NCI-H1105 treated with DMSO at 0.1 percent for 48 hours (cell line): ENCODE results near the gene ZRANB2.
A peak's percentile ranks its signal among the peaks of the same experiment; 100 is the strongest.

Experiments
- DNase-seq: peaks from one replicate; lab custom pipeline; 2025; lab: John Stamatoyannopoulos, UW

Gene ZRANB2

DNA sequence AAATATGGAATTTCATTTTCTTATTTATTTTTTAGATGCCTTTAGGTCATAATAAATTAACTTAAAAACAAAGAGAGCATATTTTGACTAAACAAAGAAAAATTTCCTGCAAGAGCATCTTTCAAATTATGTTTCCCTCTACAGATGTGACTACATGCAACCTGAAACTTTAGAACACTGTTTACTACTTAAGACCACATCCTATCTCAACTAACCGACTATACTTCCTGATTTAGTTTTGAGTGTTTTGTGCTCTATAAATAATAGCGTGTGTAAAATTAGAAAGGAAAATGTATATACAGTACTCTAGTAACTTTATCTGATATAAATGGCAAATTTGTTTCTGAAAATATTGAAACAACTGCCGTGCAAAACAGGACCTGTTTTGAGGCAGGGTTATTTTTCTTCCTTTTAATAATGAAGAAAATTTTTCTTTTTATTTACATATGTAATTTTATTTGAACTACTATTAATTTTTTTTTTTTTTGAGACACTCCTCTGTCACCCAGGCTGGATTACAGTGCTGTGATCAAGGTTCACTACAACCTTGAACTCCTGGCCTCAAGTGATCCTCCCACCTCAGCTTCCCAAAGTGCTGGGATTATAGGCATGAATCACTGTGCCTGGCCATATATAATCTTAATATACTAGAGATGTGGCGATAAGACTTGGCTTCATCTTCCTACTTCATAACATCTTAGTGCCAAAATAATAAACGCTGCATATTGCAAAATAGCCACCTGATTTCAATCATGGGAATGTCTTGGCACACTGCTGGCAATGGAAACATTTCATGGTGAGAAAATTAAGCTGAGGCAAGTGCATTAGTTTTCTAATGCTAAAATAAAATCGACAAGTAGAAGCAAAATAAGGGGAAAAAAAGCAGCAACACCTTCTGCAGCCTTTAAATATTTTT lies 12.3 kb downstream of the ZRANB2 start:
- DNase-seq = no peak

DNA sequence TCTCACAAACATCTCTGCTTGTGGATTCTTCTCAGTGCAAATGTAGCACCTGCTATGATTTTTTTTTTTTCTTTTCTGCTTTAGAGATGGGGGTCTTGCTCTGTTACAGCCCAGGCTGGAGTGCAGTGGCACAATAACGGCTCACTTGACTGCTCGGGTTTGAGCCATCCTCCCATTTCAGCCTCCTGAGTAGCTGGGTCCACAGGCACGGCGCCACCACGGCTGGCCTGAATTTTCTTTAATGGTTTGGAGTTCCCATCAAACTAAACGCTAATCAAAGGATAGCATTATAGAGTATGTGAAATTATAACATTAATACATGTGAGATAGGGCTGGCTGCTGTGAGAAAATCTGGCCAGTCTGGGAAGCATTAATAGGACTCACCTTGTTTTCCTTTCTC lies 26.0 kb downstream of the ZRANB2 start:
- DNase-seq = peak; percentile 3

DNA sequence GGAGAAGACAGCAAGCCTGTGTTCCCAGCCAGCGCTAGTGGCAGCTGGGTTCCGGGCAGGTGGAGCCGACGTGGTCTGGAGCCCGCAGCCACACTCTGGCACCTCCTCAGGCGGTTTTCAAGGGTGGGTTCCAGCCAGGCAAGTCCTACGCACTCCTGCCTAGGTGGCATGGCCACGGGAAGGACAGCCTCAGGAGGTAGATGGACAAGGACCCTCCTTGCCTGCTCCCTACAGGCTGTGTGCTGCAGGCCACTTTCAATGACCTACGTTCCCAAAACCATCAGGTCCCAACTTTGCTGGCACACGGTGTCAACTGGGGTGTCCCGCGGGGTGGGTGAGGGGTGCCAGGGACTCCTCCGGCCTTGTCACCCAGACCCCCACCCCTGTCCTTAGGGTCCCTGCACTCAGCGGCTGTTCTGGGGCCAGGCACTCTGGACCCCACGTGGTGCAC lies 26.5 kb downstream of the ZRANB2 start:
- no peak for DNase-seq

DNA sequence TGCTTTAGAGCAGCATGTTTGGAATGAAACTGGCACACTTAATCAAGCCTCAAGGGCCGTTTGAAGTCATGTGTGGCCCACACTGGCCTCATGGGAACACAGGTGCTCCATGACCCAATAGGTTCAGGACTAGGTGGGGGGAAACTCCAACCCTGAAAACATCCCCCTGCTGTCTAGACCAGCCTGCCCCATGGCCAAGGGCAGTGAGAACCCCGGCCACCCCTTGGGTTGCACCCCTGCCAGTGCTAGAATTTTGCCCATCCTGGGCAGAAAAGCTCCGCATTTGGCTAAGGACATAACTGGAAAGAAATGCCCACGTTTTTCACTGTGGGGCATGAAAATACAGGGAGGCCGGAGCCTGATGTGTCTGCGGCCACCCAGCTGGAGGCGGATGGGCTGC lies 27.1 kb downstream of the ZRANB2 start:
- no peak for DNase-seq

DNA sequence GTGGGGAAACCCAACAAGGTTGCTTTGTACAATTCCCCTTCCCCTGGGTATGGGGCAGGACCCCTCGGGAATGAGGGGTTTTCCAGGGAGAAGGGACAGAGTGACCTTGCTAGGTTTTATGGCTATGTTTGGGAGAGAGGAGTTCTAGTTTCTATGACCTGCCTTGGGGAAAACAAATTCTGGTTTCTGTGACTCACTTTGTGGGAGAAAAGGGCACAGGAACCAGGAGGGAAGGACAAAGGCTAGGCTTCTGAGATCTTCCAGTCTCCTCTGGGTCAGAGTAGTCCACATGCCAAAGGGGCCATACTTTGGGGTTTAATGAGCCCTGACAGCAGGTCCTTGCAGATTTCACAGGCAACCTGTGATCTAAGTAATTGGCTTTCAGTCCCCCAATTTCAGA lies 27.7 kb downstream of the ZRANB2 start:
- no peak for DNase-seq

DNA sequence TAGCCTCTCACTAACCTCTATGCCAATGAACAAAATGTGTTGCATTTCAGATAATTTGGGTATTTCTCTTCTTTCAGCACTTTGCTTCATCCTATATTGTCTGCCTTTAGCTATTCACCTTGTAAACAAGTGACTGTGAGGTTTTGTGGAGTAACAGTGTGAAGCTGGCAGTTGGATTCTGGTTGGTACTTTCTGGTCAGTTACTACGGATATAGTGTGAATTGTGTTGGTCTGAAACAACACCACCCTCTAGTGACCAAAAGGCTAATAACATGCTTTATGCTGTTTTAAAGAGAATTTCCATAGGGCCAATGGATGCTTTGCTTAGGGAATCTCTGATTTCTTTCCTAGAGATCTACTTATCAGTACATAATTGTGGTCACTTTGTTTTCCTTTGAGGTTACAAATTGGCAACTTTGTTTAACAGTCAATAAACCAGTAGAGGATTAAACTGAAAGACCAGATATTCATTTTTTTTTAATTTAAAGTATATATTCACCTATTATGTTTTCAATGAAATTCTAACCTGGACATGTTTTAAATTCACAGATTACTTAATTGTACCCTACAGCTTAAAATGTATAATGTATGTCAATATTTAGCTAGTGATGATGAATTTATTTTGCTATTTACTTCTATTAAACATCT lies 30.8 kb downstream of the ZRANB2 start:
- peak; percentile 72 for DNase-seq

DNA sequence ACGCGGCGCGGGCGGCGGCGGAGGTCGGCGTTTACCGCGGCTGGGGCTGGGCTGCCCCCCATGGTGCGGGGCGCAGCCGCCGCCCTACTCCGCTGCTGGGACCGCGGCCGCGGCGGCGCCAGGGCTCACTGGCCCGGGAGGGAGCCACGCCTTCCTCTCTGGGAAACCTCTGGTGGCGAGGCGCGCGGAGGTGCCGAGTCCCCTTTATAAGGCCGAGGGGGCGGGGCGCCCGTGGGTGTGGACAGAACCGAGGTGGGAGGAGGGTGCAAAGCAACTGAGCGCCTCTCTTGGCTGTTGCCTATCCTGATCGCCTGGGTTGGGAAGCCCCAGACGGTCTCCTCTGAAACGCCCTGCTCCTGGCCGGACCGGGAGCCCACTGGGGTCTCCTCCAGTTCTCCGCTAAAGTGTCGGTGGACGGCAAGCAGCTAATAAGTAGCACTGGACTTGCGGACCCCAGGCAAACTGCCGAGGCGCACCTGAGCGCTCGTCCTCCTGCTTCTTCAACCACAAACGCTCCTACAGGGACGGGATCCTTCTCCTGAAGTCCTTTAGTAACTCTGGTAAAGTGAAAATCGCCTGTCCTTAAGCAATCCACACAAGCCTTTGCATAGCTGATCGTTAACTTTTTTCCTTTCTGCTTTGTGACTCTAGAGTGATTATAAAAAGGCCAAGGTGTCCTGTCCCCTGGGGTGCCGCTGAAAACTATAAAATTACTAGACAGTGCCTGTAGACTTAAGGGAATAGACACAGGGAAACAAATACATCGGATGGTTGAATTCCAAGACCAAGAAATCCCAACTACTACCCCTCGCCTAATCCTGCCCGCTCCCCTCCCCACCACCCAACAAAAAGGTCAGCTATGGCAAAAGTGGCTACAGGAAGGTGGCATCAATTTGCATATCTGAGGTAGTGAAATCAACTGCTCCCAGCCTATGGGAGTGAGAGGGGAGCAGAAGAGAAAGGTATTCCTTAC lies 32.9 kb downstream of the ZRANB2 start, which contains the start of gene PTGER3:
TSS of gene PTGER3 (minus strand) at position 182 of the 973 bp plus-strand sequence. CDS start 239 bp downstream, outside the sequence.
- DNase-seq = peak; percentile 51

DNA sequence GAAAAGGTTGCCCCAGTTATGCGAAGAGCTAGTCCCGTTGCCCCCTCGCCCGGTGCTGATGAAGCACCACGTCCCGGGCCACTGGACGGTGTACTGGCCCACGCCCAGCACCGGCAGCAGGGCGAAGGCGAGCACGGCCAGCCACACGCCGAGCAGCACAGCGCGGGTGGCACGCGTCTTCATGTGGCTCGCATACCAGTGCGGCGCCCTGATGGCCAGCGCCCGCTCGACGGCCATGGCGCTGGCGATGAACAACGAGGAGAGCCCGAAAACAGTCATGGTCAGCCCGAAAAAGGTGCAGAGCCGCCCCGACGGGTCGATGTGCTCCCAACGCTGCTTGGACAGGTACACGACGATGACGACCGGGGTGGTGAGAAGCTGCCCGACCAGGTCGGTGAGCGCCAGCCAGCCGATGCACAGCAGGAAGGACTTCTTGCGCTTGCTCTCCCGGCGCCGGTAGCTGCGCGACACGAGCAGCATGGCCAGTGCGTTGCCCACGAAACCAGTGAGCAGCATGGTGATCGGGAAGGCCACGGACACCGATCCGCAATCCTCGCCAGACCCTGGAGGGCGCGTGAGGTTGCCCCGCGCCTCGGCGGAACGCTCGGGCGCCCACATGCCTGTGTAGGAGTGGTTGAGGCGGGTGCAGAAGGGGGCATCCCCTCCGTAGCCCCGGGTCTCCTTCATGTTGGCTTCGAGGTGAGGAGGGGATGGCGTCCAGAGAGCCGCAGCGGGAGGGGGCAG lies 33.8 kb downstream of the ZRANB2 start:
- no peak for DNase-seq

DNA sequence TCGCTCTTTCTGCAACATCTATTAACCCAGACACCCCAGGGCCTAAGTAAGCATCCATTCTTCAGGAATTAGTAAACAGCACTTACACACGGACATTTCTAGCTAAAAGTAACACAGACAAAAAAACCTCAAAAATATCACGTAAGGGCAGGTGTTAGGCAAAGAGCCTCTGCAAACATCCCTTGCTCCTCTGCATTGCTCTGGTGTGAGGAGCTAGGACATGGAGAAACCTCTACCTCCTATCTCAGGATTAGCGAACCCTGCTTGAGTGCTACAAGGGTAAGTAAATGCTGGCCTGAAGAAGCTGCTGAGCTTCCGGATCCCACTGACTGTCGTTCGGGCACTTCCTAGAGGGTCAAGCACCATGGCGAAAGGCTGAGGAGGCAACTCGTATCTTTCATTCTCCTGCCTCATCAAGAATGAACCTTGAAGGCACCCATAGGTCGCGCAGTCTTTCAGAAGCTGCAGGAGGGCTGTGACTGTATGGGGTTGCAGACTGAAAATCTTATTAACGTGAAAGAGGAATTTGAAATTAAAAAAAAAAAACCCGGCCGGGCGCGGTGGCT lies 35.3 kb downstream of the ZRANB2 start:
- no peak for DNase-seq

DNA sequence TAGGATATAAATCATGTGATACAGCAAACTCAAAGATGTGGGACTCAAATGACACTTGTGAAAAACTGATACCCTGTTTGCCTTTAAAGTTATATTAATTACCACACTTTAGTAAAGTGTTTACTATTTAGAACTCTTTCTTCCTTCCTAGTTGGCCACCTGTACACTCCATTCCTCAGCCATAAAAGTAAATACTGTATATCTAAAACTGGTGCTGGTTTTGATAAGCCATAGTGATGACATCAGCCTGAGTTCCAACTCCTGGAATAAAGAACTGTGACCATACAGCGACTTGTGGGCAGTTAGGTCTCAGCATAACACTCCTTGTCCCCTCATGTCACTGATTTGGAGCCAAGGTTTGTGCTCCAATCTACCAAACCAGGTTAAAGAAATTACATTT lies 36.0 kb downstream of the ZRANB2 start:
- DNase-seq = no peak

DNA sequence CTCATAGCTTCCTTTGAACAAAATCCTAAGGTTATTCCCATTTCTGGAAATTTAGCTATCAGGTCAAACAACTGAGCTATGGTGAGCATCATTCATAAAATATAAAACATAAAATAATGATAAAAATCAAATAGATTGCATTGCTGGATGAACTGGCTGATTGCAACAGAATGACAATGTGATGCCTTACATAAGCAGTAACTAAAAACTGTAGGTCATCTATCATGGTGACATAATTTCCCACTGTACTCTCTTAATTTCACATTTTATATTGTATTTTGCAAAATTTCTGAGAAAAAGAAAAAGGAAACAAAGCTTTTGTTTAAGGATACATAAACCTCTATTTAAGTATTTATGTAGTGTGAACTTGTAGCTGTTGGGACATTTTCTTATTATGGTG lies 37.8 kb downstream of the ZRANB2 start:
- no peak for DNase-seq

DNA sequence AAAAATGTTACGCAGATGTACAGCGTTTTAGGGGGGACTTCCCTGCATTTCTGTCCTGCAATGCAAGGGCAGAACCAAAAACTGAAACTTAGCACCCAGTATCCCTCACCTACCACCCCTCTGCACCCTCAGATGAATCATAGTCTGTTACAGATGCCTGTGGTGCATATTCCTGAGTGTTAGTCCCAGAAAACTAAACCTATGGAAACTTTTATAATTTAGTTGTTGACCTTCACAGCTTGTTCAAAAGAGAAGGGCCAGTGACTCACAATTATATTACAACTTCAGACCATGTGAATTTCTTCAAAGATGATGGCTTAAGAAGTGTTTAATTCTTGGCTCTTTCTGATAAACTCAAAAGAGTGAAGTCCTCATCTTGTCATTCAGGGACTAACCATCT lies 39.0 kb downstream of the ZRANB2 start:
- no peak for DNase-seq

DNA sequence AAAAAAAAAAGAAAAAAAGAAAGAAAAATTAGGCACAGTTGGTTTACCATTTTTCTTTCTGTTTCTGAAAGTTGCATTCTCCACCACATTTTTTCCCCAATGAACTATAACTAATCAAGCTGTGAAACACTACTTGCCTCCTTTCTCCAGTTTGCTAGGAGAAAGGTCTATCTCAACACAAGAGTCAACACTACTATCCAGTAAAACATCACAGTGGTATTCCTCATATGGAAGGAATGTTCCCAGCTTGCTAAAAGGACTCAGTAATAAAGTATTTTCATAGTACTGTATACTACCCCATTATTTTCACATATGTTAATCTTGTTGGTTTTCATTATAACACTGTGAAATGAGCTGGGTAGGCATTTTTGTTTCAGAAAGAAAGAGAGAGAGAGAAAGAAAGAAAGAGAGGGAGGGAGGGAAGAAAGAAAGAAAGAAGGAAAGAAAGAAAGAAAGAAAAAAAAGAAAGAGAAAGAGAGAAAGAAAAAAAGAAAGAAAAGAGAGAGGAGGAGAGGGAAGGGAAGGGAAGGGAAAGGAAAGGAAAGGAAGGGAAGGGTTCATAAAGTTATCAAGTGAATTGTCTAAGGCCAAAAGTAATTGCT lies 41.1 kb downstream of the ZRANB2 start:
- no peak for DNase-seq

DNA sequence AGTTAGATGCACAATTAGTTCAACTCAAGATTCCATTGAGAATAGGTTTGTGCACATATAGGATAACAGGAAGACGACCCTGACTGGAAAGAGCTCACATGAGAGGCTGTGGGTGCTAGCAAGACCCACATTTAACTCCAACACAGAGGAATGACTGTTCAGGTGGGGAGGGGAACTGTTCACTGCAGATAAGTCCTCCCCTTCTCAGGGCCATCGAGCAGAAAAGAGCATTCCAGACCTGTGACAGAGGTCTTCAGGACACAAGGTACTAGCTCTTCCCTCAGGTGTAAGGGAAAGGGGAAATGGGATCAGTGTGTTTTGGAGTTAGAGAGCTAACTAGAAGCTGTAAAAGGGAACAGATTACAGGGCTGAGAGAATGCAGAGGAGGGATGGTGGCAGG lies 41.9 kb downstream of the ZRANB2 start:
- no peak for DNase-seq

DNA sequence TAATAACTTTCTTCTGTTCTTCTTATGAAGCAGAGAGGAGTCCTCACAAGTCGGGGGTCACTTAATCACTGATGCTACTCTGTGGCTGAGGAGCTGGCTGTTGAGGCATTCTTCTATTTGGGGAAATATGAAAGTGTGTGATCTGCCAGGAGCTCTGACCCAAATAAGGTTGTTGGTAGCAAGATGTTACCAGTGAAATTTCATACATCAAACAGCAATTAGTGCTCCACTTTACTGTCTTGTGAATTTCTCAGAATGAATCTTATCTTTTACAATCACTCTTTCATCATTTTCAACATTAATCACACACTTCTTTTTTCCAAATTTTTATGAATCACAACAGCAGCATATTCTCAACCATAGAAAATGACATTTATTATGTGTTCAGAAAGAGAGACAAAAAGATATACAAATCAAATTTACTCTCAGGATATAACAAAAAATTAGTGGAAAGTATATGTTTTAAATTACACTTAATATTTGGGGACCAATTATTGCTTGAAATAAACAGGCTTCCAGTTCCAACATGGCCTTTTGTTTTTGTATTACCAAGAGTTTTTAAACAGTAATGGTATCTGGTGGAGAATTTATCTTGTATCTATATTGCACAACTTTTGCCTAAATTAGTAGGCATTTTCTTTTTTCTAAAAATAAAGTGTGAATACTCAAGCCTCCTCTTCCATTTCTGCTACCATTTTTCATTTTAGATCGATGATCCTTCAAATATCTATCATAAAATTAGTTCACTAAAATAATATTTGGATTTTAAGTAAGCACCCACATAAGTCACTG lies 42.8 kb downstream of the ZRANB2 start:
- DNase-seq = no peak

DNA sequence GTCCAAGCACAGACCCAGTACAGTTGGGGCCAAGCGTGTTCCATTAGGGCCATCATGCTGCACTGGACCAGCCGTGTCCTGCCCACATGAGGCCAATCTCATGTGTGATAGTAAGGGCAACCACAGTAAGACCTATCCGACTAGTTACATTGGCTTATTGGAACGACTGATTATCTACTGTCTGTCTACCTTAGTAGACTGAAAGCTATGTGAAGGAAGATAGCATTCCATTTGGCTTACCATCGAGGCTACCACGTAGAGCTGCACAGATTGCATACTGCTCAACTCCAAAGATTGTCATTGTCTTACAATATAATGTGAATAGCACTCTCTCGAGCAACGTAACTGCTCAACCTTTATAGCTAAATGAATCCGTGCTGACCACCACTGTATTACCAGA lies 43.8 kb downstream of the ZRANB2 start:
- DNase-seq = no peak

DNA sequence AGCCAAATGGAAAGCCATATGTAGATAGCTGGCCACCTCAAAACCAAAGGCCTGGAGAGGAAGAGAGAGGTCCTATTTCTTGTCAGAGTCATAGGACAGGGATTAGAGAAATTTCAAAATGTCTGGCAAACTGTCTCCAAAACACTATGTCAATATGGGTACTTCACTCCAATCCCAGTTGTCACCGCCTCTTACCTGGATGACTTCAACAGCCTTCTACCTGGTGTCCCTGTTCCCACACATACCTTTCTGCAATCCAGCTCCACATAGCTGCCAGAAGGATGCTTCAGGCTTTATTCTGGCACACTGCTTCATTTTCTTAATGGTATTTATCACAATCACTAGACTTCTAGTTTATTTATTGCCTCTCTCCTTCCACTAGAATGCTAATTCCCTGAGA lies 47.7 kb downstream of the ZRANB2 start:
- DNase-seq = no peak

DNA sequence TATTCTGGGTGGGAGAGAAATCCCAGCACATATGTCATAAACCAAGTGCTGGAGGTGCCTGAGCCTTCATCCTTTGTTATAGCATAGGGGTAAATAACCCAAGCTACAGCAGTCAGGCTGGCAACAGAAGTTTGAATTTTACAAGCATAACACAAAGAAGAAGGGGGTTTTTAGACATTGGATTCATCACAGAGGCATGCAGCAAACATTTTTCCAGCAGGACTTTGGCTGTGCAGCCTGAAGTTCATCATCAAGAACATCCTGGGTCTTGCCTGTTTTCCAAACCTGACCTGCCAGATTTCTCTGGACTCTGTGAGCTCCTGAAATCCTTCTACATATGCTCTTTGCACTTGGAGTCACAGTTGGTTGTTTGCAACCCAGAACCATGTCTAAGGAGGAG lies 49.4 kb downstream of the ZRANB2 start:
- no peak for DNase-seq

DNA sequence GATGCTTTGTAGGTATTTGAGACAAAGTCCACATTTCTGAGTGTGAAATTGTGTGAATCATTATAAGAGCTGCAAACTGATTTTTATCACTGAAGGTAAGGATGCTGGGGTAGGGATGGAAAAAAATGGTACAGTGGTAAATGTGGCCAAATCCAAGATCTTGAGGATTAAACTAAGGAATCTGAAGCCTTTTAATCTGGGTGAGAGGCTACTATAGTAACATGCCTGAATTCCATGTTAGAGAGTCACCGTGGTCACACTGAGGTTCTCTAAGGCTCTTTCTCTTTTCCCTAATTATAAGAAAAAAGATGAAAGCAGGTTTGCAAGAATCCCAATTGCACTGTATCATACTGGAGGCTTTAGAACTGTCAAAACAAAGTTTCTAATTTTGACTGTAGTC lies 50.8 kb downstream of the ZRANB2 start:
- no peak for DNase-seq

DNA sequence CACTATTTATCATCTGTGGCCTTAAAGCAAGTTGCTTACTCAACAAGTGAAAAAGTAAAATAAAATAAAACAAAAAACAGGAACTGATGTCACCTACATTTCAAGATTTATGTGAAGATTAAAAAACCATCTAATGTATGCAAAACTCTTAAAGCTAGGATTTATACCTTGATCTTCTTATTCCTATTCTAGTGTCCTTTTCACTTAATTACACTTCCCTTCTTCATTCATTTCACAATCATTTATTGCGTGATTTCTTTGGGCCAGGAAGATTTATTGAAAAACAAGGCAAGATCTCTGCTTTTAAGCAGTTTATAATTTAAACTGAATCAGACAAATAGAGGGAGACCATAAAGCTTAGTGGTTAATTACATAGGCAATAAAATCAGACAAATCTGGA lies 51.9 kb downstream of the ZRANB2 start:
- DNase-seq = no peak
